ENCODE data around the gene FUT9.

DNA sequence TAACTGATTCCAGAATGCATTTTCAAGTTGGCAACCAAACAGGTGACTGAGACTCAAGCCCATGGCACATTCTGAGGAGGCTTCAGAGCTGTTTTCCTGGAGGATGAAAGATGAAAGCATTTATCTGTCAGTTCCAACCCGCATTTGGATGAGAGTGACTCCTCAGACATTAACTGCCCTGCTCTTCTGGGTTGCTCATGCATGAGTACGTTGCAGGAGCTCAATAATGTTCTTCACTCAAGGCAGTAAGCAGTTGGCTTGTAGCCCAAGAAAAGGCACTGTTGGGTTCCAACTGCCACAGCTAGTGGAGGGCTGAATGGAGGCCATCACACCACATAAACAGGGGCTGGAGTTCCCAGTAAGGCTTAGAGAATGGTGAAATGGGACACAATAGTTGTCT, 155.3 kb downstream of the FUT9 start:
- TF ChIP-seq SP1 (IDR thresholded peaks at IDR 0.05; ENCODE audit: low read depth, low read length) (no peak), SP4 (IDR thresholded peaks at IDR 0.05; ENCODE audit: low read length) (no peak), TCF12 (IDR thresholded peaks at IDR 0.05; ENCODE audit: low read depth, low read length) (no peak), EZH2 (IDR thresholded peaks at IDR 0.05; ENCODE audit: low read depth, low read length, severe bottlenecking) (no peak), POLR2A (IDR thresholded peaks at IDR 0.05; ENCODE audit: control extremely low read depth in 1 of 2, low read depth in 2 of 2, low read length in 2 of 2) (no peak), HDAC2 (IDR thresholded peaks at IDR 0.05; ENCODE audit: borderline replicate concordance in 1 of 2, low read depth in 2 of 2, low read length in 2 of 2) (no peak), SRF (IDR thresholded peaks at IDR 0.05; ENCODE audit: low read depth, low read length) (no peak), EP300 (IDR thresholded peaks at IDR 0.05; ENCODE audit: borderline replicate concordance in 1 of 2, low read depth in 2 of 2, low read length in 2 of 2) (no peak), TAF1 (IDR thresholded peaks at IDR 0.05; ENCODE audit: low read depth, low read length) (no peak), ZNF274 (IDR thresholded peaks at IDR 0.05; ENCODE audit: borderline replicate concordance, extremely low read depth, low read length) (no peak), SIX5 (IDR thresholded peaks at IDR 0.05; ENCODE audit: low read depth, low read length) (no peak)
- TF ChIP-seq, protein P1, sequence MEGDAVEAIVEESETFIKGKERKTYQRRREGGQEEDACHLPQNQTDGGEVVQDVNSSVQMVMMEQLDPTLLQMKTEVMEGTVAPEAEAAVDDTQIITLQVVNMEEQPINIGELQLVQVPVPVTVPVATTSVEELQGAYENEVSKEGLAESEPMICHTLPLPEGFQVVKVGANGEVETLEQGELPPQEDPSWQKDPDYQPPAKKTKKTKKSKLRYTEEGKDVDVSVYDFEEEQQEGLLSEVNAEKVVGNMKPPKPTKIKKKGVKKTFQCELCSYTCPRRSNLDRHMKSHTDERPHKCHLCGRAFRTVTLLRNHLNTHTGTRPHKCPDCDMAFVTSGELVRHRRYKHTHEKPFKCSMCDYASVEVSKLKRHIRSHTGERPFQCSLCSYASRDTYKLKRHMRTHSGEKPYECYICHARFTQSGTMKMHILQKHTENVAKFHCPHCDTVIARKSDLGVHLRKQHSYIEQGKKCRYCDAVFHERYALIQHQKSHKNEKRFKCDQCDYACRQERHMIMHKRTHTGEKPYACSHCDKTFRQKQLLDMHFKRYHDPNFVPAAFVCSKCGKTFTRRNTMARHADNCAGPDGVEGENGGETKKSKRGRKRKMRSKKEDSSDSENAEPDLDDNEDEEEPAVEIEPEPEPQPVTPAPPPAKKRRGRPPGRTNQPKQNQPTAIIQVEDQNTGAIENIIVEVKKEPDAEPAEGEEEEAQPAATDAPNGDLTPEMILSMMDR (IDR thresholded peaks at IDR 0.05; ENCODE audit: control extremely low read depth in 1 of 3, insufficient read depth in 1 of 3, low read depth in 1 of 3, low read length in 3 of 3): no peak
- TF ChIP-seq, protein P2, sequence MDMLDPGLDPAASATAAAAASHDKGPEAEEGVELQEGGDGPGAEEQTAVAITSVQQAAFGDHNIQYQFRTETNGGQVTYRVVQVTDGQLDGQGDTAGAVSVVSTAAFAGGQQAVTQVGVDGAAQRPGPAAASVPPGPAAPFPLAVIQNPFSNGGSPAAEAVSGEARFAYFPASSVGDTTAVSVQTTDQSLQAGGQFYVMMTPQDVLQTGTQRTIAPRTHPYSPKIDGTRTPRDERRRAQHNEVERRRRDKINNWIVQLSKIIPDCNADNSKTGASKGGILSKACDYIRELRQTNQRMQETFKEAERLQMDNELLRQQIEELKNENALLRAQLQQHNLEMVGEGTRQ (IDR thresholded peaks at IDR 0.05; ENCODE audit: low read length): no peak
